AG08396 (cell line): ENCODE measurements around the gene TCF7.

Experiments used
- DNase-seq: peaks from one replicate; pipeline ENCODE4 v3.0.0; 2012; ENCODE audit warnings: low spot score, mixed read lengths

The TCF7 gene

GRCh38 chr5:134090522-134090921, 24.0 kb upstream of the TCF7 start:
- DNase-seq: no peak

GRCh38 chr5:134091626-134092121, 22.8 kb upstream of the TCF7 start:
- no peak for DNase-seq

- no peak for DNase-seq
Measured at GRCh38 chr5:134092875-134093274, 21.6 kb upstream of the TCF7 start.

- DNase-seq: no peak
Measured at GRCh38 chr5:134093351-134093750, 21.1 kb upstream of the TCF7 start.

GRCh38 chr5:134095293-134095692, 19.2 kb upstream of the TCF7 start:
- DNase-seq: no peak

- no peak for DNase-seq
Measured at GRCh38 chr5:134095887-134096589, 18.4 kb upstream of the TCF7 start.

GRCh38 chr5:134097211-134097749, 17.2 kb upstream of the TCF7 start:
- DNase-seq: no peak

GRCh38 chr5:134098690-134099089, 15.8 kb upstream of the TCF7 start:
- no peak for DNase-seq

GRCh38 chr5:134099288-134099872, 15.1 kb upstream of the TCF7 start:
- DNase-seq: no peak

GRCh38 chr5:134099939-134100282, 14.6 kb upstream of the TCF7 start:
- no peak for DNase-seq

- DNase-seq: peak; percentile 43
Measured at GRCh38 chr5:134100283-134101091, 14.0 kb upstream of the TCF7 start.

GRCh38 chr5:134101686-134102439, 12.6 kb upstream of the TCF7 start:
- peak; percentile 81 for DNase-seq

- no peak for DNase-seq
Measured at GRCh38 chr5:134103397-134103796, 11.1 kb upstream of the TCF7 start.

GRCh38 chr5:134103998-134104654, 10.4 kb upstream of the TCF7 start:
- DNase-seq: no peak

GRCh38 chr5:134106991-134107701, 7.3 kb upstream of the TCF7 start:
- no peak for DNase-seq

- DNase-seq: no peak
Measured at GRCh38 chr5:134107779-134108178, 6.7 kb upstream of the TCF7 start.

GRCh38 chr5:134110382-134110781, 4.1 kb upstream of the TCF7 start:
- DNase-seq: no peak

GRCh38 chr5:134111741-134112647, 2.5 kb upstream of the TCF7 start:
- DNase-seq: peak; percentile 66

GRCh38 chr5:134112726-134113362, 1.6 kb upstream of the TCF7 start:
- DNase-seq: no peak
